NCI-H82 (cell line): ENCODE results near the gene IL17RB.

ENCODE experiments used
- DNase-seq: peaks from one replicate; lab custom pipeline; 2025; lab: John Stamatoyannopoulos, UW

IL17RB gene, protein sequence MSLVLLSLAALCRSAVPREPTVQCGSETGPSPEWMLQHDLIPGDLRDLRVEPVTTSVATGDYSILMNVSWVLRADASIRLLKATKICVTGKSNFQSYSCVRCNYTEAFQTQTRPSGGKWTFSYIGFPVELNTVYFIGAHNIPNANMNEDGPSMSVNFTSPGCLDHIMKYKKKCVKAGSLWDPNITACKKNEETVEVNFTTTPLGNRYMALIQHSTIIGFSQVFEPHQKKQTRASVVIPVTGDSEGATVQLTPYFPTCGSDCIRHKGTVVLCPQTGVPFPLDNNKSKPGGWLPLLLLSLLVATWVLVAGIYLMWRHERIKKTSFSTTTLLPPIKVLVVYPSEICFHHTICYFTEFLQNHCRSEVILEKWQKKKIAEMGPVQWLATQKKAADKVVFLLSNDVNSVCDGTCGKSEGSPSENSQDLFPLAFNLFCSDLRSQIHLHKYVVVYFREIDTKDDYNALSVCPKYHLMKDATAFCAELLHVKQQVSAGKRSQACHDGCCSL

GRCh38 chr3:53846134-53846850 lies at the start of gene IL17RB, which contains the start of gene CHDH:
Gene IL17RB (plus strand): TSS chr3:53846568. CDS start chr3:53846589, 21 bp downstream.
Gene CHDH (minus strand): TSS chr3:53846419. CDS start chr3:53824008, 22,411 bp downstream.
- DNase-seq, result peak; percentile 64

DNA sequence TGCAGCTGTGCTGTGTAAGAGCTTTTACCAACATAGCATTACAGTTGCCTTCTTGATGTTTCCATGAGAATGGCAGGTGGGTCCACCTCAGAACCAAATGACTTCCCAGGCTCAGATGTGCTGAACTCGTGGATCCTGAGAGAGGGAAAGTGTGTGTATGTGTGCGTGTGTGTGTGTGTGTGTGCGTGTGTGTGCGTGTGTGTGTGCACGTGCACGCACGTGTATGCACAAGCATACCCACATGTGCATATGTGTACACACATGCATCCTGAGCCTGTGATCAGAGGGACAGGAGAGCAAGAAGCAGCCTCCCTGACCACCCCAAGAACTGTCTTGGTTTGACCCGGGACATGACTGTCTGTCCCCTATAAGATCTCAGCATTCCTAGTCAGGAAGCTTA lies 48.2 kb upstream of the IL17RB start:
- no peak for DNase-seq

GRCh38 chr3:53799338-53799865 lies 47.0 kb upstream of the IL17RB start:
- DNase-seq, result no peak

DNA sequence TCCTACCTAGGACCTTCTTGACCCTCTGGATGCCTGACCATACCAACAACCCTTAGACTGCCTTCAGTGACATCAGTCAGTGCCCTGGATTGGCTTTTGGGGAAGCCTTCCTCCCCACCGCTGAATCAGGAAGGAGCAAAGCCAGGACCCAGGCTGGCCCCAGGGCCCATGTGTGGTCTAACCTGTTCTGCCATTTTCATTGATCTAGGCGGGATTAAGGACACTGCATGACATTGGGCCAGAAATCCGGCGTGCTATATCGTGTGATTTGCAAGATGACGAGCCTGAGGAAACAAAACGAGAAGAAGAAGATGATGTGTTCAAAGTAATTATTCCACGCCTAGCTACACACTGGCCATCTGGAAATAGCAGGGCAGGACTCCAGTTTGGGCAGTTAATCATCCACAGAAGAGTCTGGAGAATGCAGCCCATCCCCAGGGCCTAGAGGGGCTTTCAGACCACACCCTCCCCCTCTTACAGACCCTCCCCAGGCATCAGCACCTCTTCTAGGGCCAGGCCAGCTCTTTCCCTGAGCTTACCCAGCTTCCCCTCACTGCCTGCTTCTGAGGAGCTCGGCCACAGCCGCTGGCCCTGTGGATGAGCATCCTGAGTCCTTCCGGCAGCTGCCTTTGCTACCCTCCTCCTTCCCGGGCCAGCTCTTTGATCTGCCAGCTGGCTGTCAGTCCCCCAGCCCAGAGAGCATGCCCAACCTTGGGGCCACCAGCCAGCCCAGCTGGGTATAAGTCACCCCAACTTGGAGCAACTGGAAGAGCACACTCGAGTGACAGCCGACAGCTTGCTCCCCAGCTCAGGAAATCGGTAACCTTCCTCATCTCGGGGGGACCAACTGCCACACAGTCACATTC lies 46.1 kb upstream of the IL17RB start:
- no peak for DNase-seq

DNA sequence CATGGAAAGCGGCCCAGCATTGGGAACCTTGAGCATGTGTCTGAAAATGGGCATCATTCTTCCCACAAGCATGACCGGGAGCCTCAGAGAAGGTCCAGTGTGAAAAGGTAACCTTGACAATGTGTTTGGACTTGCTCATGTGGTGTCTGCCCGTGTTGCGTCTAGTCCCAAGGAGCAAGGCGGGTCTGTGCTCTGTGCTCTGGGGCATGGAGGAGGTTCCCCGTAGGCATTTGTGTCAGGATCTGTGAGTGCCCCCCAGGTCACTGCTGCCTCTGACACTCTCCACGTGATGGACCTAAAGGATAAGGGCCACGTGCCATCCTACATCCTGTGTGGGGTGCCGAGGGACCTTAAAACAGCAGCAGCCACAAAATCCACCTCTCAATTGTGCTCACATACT lies 45.0 kb upstream of the IL17RB start:
- no peak for DNase-seq

DNA sequence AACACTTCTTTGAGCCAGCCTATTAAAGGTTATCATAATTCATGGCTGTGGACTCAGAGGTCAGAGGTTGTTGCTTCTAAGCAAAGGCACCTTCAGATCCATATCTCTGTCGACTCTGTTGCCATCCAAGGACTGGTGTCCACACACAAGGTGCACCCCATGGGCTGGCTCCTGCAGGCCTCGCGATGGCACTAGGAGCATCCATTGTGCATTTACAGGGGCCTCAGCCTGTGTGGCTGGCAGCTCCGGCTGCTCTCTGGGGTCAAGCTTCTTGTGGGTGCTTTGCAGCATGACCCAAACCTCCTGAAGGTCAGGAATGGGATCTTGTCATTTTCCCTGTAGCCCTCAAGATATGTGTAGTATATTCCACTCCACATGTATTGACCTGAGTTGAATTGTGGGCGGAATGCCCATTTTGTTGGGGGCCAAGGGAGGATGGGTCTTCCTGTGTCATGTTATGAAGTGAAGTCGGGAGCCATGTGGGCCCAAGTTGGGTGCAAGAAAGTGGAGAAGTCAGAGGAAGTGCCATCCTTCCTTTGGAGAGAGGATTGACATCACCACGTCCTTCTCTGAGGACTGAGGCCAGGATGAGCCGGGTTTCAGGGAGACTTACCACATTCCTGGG lies 44.0 kb upstream of the IL17RB start:
- no peak for DNase-seq

DNA sequence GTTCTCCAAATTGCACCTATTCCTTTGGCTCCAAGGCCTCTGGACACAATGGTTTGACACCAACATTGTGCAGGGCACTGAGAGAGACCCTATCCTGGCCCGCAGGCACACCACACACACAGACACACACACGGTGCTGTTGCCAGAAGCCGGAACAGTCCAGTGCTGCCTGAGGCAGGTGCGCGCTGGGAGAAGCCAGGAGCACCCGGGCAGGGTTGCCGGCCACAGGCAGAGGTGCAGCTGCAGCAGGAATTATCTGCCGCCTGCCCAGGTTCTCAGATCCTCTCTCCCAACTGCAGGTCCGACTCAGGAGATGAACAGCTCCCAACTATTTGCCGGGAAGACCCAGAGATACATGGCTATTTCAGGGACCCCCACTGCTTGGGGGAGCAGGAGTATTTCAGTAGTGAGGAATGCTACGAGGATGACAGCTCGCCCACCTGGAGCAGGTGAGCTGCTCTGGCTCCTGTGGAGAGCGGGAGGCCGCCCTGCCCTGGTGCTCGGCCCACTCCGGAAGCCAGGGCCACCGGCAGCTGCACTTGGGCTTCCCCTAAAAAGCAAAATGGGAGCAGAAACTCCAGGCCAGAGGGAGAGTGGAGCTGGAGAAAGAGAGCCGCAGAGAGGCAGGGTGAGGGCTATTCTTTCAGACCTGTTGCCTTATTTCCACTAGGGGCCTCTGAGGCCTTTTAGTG lies 43.1 kb upstream of the IL17RB start:
- DNase-seq, result no peak

DNA sequence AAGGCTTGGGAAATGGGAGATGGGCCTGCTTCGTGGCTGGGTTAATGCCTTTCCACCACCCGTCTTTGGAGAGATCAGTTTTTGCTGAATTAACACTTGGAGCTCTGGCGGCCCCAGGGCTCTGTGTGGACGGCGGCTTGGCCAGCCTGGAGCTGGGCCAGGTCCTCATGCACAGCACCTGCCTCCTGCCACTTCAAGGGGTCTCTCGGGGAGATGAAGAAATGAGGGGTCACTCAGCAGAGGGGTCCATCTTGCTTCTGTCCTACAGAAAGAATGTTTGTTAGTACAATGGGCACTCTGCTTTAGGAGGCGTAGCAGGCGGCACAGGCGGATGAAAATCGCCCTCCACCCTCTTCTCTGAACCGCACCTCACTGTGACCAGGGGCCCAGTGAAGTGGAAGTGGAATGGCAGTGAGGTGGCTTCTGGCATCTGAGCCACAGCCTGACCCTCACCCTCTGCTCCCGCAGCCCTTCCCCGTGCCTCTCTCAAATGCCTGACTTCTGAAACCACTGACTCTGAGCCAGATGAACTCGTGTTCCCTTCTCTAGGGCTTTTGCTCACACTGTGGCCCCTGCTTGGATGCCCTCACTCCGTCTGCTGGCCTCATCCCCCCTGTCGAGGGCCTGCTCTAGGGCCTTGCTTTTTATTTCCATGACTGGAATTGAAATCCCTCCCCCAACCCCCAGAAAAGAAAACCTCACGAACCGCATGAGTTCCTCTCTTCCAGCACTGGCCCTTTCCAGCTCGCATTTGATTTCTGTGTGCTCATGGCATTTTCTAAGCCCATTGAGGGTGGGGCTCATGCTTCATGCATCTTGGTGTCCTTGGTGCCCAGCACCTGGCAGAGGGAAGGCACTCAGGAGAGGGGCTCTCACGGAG lies 42.3 kb upstream of the IL17RB start:
- no peak for DNase-seq

DNA sequence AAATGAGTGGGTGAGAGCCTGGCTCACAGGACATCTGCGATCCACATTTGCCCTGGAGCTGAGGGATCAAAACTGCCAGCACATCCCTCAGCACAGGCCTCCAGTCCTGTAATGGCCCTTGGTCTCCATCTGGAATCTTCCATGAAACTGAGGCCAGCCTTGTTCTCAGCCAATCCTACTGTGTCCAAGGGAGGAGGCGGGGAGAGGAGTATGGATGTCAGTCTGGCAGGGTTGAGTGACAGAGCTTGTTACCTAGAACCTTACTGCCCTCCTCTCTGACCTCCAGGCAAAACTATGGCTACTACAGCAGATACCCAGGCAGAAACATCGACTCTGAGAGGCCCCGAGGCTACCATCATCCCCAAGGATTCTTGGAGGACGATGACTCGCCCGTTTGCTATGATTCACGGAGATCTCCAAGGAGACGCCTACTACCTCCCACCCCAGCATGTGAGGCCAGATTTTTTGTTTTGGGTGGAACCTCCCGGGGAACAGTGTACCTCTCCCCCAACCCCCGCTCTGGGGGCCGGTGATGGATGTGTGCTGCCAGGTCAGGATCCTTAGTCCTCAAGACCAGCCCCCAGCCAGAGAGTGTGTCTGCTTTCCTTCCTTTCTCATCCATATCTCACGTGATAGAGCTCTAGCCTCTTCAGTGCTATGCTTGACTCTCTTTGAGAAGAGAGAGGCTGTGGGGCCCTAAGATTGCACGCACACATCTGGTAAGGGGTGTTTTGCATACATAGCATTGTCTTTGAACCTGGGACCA lies 41.5 kb upstream of the IL17RB start:
- DNase-seq, result no peak

DNA sequence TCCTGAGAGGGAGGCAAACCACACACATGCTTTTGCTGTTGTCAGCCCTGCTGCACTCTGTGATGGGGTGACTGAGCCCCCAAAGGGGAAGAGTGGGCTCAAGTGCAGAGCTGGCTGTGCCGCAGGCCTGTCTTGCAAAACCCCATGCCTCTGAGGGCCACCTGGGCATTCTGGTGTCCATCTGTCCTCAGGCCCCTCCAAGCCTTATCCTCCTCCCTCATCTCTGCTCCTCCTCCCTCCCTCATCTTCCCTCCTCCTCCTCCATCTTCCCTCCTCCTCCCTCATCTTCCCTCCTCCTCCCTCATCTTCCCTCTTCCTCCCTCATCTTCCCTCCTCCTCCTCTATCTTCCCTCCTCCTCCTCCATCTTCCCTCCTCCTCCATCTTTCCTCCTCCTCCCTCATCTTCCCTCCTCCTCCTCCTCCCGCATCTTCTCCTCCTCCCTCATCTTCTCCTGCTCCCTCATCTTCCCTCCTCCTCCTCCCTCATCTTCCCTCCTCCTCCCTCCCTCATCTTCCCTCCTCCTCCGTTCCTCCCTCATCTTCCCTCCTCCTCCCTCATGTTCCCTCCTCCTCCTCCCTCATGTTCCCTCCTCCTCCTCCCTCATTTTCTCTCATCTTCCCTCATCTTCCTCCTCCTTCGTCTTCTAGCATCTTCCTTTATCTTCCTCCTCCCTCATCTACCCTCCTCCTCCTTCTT lies 40.8 kb upstream of the IL17RB start:
- no peak for DNase-seq

DNA sequence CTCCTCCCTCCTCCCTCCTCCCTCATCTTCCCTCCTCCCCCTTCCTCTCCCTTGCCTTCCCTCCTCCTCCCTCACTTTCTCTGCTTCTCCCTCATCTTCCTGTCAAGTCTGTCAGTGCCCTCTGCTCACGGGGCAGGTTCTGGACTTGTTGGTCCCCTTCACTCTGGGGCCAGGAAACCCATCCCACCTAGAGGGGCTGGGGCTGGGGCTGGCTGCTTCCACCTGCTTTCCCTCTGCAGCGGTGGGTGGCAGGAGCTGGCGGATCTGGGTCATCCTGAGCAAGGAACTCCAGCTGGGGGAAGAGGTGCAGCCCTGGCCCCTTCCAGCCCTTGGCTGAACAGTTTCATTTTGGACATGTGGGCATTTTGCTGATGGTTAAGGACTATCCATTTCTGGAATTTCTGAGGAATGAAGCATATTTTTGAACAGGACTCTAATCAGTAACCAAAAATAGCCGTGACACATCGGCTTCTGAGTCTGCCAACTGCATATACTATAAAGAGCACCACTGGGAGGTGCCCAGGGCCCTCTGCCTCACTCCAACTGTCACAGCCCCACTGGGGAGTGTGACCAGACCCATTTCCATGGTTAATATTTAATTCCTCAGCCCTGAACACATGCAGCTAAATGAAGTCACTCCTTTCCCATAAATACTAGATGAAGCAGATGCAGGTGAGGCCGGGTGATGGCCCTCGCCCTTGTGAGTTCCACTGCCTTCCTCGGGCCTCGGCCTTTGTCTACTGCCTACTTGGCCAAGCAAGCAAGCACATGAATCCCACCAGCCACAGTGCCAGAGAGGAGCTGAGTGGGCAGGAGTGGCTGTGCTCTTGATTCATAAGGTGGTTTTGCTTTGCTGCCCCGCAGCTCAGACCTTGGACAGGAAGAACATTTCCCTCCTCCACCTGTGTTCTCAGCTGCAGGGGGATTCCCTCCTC lies 39.9 kb upstream of the IL17RB start:
- DNase-seq, result no peak

- no peak for DNase-seq
These were observed 39.1 kb upstream of the IL17RB start for GRCh38 chr3:53807117-53807810.

DNA sequence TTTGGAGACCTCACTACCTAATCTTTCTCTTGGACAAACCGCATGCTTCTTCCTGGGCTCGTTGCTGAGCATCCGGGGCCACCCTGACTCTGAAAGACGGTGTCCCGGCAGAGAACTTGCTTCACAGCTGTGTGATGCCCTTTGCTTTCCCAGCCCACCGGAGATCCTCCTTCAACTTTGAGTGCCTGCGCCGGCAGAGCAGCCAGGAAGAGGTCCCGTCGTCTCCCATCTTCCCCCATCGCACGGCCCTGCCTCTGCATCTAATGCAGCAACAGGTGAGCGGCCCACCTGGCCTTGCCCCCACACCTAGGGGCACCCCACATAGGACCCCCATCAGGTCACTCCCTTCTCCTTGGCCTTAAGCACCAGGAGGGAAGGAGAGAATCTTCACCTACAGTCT lies 37.9 kb upstream of the IL17RB start:
- no peak for DNase-seq

DNA sequence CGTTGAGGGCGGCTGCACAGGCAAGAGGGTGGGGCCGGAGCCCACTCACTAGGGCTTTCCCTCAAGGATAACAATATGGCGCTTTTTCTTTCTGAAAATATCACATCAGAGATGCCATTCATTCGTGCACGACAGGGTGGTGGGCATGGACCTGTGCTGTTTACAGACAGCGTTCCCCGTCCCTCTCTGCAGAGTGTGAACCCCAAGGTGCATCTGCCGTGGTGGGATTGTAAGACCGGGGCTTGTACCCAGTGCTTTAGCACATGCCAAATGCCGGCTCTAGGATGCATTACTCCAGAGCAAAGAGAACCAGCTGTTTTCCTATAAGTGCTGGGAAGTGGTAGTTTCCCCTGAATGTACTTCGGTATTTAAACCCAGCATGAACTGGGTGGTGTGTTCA lies 37.1 kb upstream of the IL17RB start:
- DNase-seq, result no peak

DNA sequence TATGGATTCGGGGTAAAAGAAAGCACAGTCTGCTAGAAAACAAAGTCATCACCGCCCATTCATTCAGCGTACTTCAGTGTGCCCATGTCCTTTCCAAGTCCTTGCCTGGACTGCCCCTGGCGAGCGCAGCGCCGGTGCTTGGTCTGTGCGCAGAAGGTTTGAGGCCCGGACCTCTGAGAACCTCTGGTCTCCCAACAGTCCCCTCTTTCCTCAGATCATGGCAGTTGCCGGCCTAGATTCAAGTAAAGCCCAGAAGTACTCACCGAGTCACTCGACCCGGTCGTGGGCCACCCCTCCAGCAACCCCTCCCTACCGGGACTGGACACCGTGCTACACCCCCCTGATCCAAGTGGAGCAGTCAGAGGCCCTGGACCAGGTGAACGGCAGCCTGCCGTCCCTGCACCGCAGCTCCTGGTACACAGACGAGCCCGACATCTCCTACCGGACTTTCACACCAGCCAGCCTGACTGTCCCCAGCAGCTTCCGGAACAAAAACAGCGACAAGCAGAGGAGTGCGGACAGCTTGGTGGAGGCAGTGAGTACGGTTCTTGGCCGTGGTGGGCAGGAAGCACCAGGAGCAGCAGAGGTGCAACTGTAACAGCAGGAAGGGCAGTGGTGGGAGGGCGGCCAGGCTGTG lies 36.5 kb upstream of the IL17RB start:
- no peak for DNase-seq
